Stimulated activated memory B cell treated with anti-CD40 and anti-IgM and Interleukin-4, amounts not matched to agents 10 μg/mL and 1 μg/mL and 100 μg/mL, for 72 hours (primary cell): Measurements from ENCODE around the gene TMUB1.

Experiments
- ATAC-seq: fragments of 150-1000 bp; cut with Tn5 transposase; 2 replicates; pipeline ENCODE4 v1.10.0; 2021
- H3K27ac Mint-ChIP-seq: one replicate; pipeline ENCODE4 v1.8.0; 2022; ENCODE audit warnings: mild to moderate bottlenecking, mixed read lengths
- H3K27me3 Mint-ChIP-seq: one replicate; pipeline ENCODE4 v1.8.0; 2022; ENCODE audit warnings: mixed read lengths
- H3K36me3 Mint-ChIP-seq: one replicate; pipeline ENCODE4 v1.8.0; 2022; ENCODE audit warnings: mixed read lengths
- H3K4me1 Mint-ChIP-seq: one replicate; pipeline ENCODE4 v1.8.0; 2022; ENCODE audit warnings: mixed read lengths
- H3K4me3 Mint-ChIP-seq: one replicate; pipeline ENCODE4 v1.8.0; 2022; ENCODE audit warnings: mild to moderate bottlenecking, moderate library complexity, mixed read lengths
- H3K9me3 Mint-ChIP-seq: one replicate; pipeline ENCODE4 v1.8.0; 2022; ENCODE audit warnings: mixed read lengths

Gene TMUB1, protein sequence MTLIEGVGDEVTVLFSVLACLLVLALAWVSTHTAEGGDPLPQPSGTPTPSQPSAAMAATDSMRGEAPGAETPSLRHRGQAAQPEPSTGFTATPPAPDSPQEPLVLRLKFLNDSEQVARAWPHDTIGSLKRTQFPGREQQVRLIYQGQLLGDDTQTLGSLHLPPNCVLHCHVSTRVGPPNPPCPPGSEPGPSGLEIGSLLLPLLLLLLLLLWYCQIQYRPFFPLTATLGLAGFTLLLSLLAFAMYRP

GRCh38 chr7:151083071-151083823 lies at the start of gene TMUB1:
Gene TMUB1, minus strand, starts transcription at chr7:151083493. Its CDS starts 930 bp downstream, at chr7:151082563.
- peak within 1 kb of the TSS; percentile 97 for H3K4me3 Mint-ChIP-seq
- peaks cover 60% of the 10 kb centered on the region for H3K4me1 Mint-ChIP-seq

GRCh38 chr7:151132461-151133205 lies 49.3 kb upstream of the TMUB1 start:
- ATAC-seq: no peak
- Mint-ChIP-seq H3K27me3 (no peaks in the 10 kb centered on the region), H3K4me3 (no peak overlapping the region), H3K9me3 (no peaks in the 10 kb centered on the region), H3K4me1 (no peaks in the 10 kb centered on the region), H3K36me3 (peaks cover 66% of the 10 kb centered on the region), H3K27ac (no peak overlapping the region)

More at GRCh38 chr7:151083071-151083823, at the start of gene TMUB1:
- peak; percentile 77 for ATAC-seq
- H3K36me3 Mint-ChIP-seq: no peaks in the 10 kb centered on the region
- no peaks in the 10 kb centered on the region for H3K27me3 Mint-ChIP-seq
- H3K27ac Mint-ChIP-seq: peak within 1 kb of the TSS; percentile 88
- H3K9me3 Mint-ChIP-seq: no peaks in the 10 kb centered on the region

- no peaks in the 10 kb centered on the region for H3K9me3 Mint-ChIP-seq
- no peak overlapping the region for H3K4me3 Mint-ChIP-seq
- H3K36me3 Mint-ChIP-seq: peaks cover 66% of the 10 kb centered on the region
- no peaks in the 10 kb centered on the region for H3K4me1 Mint-ChIP-seq
- ATAC-seq: no peak
- H3K27me3 Mint-ChIP-seq: no peaks in the 10 kb centered on the region
- H3K27ac Mint-ChIP-seq: no peak overlapping the region
Measured at GRCh38 chr7:151131592-151132293, 48.5 kb upstream of the TMUB1 start.

DNA sequence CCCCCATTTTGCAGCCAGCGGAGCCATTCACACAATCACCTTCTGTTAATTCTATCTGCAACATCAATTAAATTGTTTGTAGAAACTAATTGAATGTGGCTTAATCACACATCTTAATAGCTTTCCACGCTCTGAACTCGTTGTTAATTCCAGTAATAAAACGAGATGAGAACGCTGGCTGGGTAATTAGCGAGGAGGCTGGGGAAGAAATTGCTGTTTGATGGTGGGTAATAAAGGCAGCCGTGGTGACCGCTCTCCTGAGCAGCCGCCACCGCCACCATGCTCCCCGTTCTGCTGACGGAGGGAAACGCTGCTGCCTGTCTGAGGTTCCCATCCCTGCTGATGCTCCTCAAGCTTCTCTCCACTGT lies 47.9 kb upstream of the TMUB1 start:
- no peak for ATAC-seq
- Mint-ChIP-seq H3K4me1 (no peaks in the 10 kb centered on the region), H3K27ac (no peak overlapping the region), H3K27me3 (no peaks in the 10 kb centered on the region), H3K9me3 (no peaks in the 10 kb centered on the region), H3K4me3 (no peak overlapping the region), H3K36me3 (peaks cover 61% of the 10 kb centered on the region)

- Mint-ChIP-seq H3K9me3 (no peaks in the 10 kb centered on the region), H3K36me3 (peaks cover 60% of the 10 kb centered on the region), H3K27me3 (no peaks in the 10 kb centered on the region), H3K4me1 (no peaks in the 10 kb centered on the region), H3K27ac (no peak overlapping the region), H3K4me3 (no peak overlapping the region)
- ATAC-seq: no peak
Measured at GRCh38 chr7:151130741-151131157, 47.5 kb upstream of the TMUB1 start.

- Mint-ChIP-seq H3K36me3 (peaks cover 55% of the 10 kb centered on the region), H3K4me1 (no peaks in the 10 kb centered on the region), H3K27me3 (no peaks in the 10 kb centered on the region), H3K27ac (no peak overlapping the region), H3K9me3 (no peaks in the 10 kb centered on the region), H3K4me3 (no peak overlapping the region)
- no peak for ATAC-seq
Measured at GRCh38 chr7:151129960-151130591, 46.8 kb upstream of the TMUB1 start.

GRCh38 chr7:151129117-151129959 lies 46.0 kb upstream of the TMUB1 start:
- ATAC-seq: no peak
- Mint-ChIP-seq H3K9me3 (no peaks in the 10 kb centered on the region), H3K27ac (no peak overlapping the region), H3K4me1 (no peaks in the 10 kb centered on the region), H3K36me3 (peaks cover 48% of the 10 kb centered on the region), H3K27me3 (no peaks in the 10 kb centered on the region), H3K4me3 (no peak overlapping the region)

DNA sequence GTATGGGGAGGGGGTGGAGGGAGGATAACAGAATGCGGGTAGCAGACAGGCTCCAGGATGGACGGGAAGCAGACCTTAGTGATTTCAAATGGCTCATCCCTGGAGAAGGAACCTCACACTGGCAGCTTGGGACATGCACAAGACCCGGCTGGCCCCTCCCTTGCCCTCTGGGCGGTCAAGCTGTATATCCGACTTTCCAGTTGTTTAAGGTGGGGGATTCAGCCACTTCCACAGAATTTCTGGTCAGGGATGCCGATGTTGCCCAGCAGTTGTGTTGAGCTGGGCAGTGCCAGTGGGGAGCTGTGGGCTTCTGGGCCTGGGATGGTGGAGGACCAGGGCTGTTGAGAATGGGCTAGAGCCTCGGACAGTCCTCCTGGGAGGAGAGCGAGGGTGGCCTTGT lies 45.4 kb upstream of the TMUB1 start:
- H3K9me3 Mint-ChIP-seq: no peaks in the 10 kb centered on the region
- peaks cover 48% of the 10 kb centered on the region for H3K36me3 Mint-ChIP-seq
- peaks cover 6% of the 10 kb centered on the region for H3K4me1 Mint-ChIP-seq
- ATAC-seq: no peak
- H3K27me3 Mint-ChIP-seq: no peaks in the 10 kb centered on the region
- H3K4me3 Mint-ChIP-seq: no peak overlapping the region
- no peak overlapping the region for H3K27ac Mint-ChIP-seq

DNA sequence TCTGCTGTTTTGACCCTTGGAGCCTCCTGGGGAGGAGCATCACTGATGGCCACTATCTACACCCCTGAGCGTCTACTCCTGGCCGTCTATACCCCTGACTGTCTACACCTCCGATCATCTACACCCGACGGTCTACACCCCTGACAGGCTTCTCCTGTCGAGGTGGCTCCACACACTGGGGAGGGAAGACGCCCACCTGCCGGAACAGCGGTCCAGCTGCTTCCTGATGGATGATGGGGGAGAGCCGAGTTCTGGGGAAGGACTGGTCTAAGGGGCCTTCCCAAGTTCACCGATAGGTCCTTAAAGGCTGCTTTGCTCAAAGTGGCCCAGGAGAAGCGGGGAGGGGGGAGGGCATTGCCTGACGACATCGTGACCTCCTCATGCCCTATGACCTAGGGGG lies 44.9 kb upstream of the TMUB1 start:
- H3K27me3 Mint-ChIP-seq: no peaks in the 10 kb centered on the region
- no peaks in the 10 kb centered on the region for H3K9me3 Mint-ChIP-seq
- peaks cover 9% of the 10 kb centered on the region for H3K4me1 Mint-ChIP-seq
- ATAC-seq: no peak
- no peak overlapping the region for H3K4me3 Mint-ChIP-seq
- H3K27ac Mint-ChIP-seq: no peak overlapping the region
- peaks cover 50% of the 10 kb centered on the region for H3K36me3 Mint-ChIP-seq

DNA sequence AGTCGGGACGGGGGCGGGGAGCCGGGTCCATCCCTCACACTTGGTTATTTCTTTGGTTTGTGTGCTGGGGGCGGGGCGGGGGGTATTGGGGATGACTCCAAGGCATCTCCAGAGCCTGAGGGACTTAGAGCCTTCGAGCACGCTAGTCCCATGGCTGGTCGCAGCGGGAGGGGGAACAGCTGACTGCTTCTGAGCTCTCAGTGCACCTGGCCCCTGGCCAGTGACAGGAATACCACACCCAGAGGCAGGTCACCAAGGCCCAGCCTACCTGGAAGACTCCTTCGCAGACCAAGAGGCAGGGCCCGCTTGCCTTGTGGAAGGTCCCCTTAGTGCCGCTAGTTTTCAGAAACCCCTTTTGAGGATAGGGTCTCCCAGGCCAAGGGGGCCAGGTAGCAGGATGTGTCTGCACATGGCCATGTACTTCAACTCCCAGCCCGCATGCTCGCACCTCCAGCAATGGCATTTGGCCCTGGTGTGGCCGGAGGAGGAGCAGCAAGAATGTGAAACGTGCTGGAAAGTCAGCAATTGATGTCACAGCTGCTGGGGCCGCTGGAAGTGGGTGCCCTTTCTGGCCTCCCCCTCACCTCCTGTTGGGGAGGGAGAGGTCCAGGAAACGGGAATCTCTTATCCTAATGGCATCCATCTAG lies 43.3 kb upstream of the TMUB1 start:
- no peaks in the 10 kb centered on the region for H3K9me3 Mint-ChIP-seq
- H3K4me3 Mint-ChIP-seq: no peak overlapping the region
- no peak for ATAC-seq
- H3K27ac Mint-ChIP-seq: no peak overlapping the region
- no peaks in the 10 kb centered on the region for H3K27me3 Mint-ChIP-seq
- H3K4me1 Mint-ChIP-seq: peaks cover 9% of the 10 kb centered on the region
- H3K36me3 Mint-ChIP-seq: peaks cover 55% of the 10 kb centered on the region

DNA sequence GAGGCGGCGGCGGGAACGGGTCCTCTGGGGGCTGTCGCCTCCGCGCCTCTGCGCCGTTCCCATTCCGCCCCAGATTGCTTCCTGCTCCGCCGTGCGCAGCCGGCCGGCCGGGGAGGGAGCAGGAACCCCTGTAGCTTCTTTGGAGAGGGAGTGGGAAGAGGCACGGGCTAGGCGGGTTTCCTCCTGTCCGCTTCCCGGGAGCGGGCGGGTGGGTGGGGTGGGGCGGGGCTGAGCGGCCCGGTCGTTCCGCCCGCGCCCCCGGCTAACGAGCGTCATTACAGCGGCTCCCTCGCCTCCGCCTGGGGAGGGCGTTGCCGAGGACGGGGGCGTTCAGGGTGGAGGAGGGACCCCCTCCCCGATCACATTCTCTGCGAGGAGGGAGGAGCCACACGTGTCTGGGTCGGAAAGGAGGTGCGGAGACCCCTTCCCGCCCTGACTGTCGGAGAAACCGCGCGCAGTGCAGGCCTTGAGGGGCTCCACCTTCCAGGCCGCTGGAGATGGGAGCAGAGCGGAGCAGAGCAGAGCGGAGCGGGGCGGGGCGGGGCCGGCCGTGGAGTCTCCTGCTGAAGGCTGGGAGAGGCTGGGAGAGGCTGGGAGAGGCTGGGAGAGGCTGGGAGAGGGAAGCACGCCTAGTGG lies 42.7 kb upstream of the TMUB1 start:
- no peak for ATAC-seq
- Mint-ChIP-seq H3K27me3 (no peaks in the 10 kb centered on the region), H3K4me3 (no peak overlapping the region), H3K9me3 (no peaks in the 10 kb centered on the region), H3K27ac (no peak overlapping the region), H3K36me3 (peaks cover 55% of the 10 kb centered on the region), H3K4me1 (peaks cover 9% of the 10 kb centered on the region)

DNA sequence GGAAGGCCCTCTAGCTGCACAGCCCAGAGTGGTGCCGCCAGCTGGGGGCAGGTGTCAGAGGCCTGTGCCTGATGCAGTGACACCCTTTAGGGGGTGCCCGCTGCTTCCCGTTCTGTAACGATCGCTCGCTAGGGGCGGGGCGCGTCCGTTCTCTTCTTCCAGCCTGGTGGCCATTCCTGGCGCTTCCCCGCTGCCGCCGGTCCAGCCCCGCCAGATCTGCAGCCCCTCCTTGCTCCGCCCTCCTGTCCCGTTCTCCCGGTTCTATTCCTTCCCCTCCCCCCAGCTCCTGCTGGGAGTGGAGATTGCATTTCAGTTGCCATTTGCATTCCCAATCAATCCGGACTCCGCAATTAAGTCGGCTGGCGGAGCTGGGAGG lies 42.2 kb upstream of the TMUB1 start:
- Mint-ChIP-seq H3K36me3 (peaks cover 55% of the 10 kb centered on the region), H3K4me1 (peaks cover 9% of the 10 kb centered on the region), H3K4me3 (no peak overlapping the region), H3K9me3 (no peaks in the 10 kb centered on the region), H3K27ac (no peak overlapping the region), H3K27me3 (no peaks in the 10 kb centered on the region)
- ATAC-seq: no peak

DNA sequence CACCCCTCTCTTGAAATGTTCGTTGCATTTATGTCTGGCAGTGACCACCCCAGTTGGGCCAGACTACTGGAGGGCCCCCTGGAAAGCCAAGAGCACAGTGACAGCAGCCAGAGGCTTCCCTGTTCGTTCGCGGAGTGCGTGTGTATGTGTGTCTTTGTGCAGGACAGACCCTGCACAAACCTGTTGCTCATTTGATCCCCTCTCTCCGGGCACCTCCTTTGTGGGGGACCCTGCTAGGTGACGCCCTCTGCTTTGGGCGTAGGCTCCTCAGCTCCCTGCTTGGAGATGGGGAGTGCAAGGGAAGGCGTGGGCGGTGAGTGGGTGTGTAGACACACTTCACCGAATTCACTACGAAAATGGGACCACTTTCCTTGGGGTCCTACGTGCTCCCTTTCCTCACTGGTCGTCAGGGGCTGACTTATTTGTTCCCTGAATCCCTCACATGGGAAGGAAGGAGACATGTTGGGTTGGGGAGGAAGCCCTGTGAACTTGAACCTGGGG lies 41.7 kb upstream of the TMUB1 start:
- no peaks in the 10 kb centered on the region for H3K27me3 Mint-ChIP-seq
- no peaks in the 10 kb centered on the region for H3K9me3 Mint-ChIP-seq
- H3K4me3 Mint-ChIP-seq: no peak overlapping the region
- no peak overlapping the region for H3K27ac Mint-ChIP-seq
- H3K4me1 Mint-ChIP-seq: peaks cover 9% of the 10 kb centered on the region
- no peak for ATAC-seq
- H3K36me3 Mint-ChIP-seq: peaks cover 55% of the 10 kb centered on the region
